Measurements from ENCODE around the gene MSANTD2. TPM values are rescaled to one million over a fixed set of nuclear protein-coding genes. Genes with fewer than 3 reads are reported as not detected.

Gene MSANTD2
- polyA plus RNA-seq, 2 of the 4 experiments (the other 2 are of a cell fraction): 5.6 to 6.4 TPM

- WGBS (ENCODE audit: missing lambda C conversion rate): 88% methylated on average over 23 of the region's 44 CpGs
Observed at GRCh38 chr11:124745270-124745834, 54.9 kb downstream of the MSANTD2 start.

GRCh38 chr11:124743050-124743449 is 57.2 kb downstream of the MSANTD2 start:
- H3K4me3 ChIP-seq: no peak overlapping the region
- no peak for DNase-seq (ENCODE audit: low read depth in 1 of 2, low spot score in 1 of 2)
- CTCF ChIA-PET: interaction anchor here (1.1 to 3.5 kb wide), 4 partner anchors 10 to 51 kb away, joined by 3 to 9 read pairs (median 6); no protein-coding TSS in a partner anchor
- H3K4me1 ChIP-seq: peaks cover 10% of the 10 kb centered on the region; the same call in 2 of the 3 replicates
- no peak for ATAC-seq
- POLR2A ChIA-PET: no interaction called here
- H3K27ac ChIP-seq: no peak overlapping the region
- no peaks in the 10 kb centered on the region for H3K9me3 ChIP-seq
- no peak for TF ChIP-seq PHF8 (IDR thresholded peaks at IDR 0.05; ENCODE audit: borderline replicate concordance, low read depth)
- FAIRE-seq: no peak
- no peak overlapping the region for H3K4me2 ChIP-seq
- 59% methylated on average over 6 of the region's 6 CpGs for WGBS (ENCODE audit: missing lambda C conversion rate)

More at GRCh38 chr11:124745270-124745834, 54.9 kb downstream of the MSANTD2 start:
- no peak for DNase-seq (ENCODE audit: low read depth in 1 of 2, low spot score in 1 of 2)
- Histone ChIP-seq H3K4me1 (peaks cover 8% of the 10 kb centered on the region; the same call in 2 of the 3 replicates), H3K4me2 (peak overlapping the region; percentile 92), H3K27ac (no peak overlapping the region; a peak in 1 of 6 replicates), H3K4me3 (no peak overlapping the region), H3K9me3 (no peaks in the 10 kb centered on the region)
- CTCF ChIA-PET: interaction anchor here (0.8 to 5.0 kb wide), 10 partner anchors 11 to 126 kb away, joined by 3 to 39 read pairs (median 5); partner anchors contain the start of gene ESAM
- POLR2A ChIA-PET: interaction anchor here (1.4 kb wide), 1 partner anchor 55 kb away, joined by 5 read pairs; the partner anchor contains the start of gene MSANTD2
- no peak for ATAC-seq
- no peak for FAIRE-seq
- no peak for TF ChIP-seq JUN (IDR thresholded peaks at IDR 0.05)
- TF ChIP-seq PHF8 (IDR thresholded peaks at IDR 0.05; ENCODE audit: borderline replicate concordance, low read depth): no peak
- TF ChIP-seq RAD21 (conservative IDR thresholded peaks at IDR 0.05 in 1 of 2, IDR thresholded peaks at IDR 0.05 in 1 of 2): no peak
- TF ChIP-seq, protein P1, sequence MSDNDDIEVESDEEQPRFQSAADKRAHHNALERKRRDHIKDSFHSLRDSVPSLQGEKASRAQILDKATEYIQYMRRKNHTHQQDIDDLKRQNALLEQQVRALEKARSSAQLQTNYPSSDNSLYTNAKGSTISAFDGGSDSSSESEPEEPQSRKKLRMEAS (IDR thresholded peaks at IDR 0.05): no peak
- TF ChIP-seq HOXB5 (CRISPR knock-in tag; IDR thresholded peaks at IDR 0.05): no peak
- TF ChIP-seq HOXA7 (CRISPR knock-in tag; IDR thresholded peaks at IDR 0.05): no peak

DNA sequence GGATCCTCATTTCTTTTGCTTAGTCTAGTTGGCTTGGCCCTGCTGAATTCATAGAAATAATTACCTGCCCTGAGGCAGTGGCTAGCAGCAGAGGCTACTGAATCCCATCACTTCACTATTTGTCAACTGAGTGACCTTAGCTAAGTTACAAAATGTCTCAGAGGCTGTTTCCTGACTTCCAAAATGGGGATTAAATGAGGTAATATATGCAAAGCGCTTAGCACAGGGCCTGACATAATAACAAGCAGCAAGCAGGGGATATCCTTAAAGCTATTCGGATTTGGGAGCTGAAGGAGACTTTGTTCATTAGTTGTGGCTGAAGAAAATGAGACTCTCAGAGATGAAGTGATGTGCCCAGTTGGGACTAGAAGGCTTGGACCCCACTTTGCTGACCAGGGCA is 57.7 kb downstream of the MSANTD2 start:
- H3K4me3 ChIP-seq: no peak overlapping the region
- TF ChIP-seq NFE2L2 (conservative IDR thresholded peaks at IDR 0.05; ENCODE audit: low read length): no peak
- TF ChIP-seq ZFP36 (IDR thresholded peaks at IDR 0.05; ENCODE audit: borderline replicate concordance, partially characterized antibody): no peak
- TF ChIP-seq TP53 (CRISPR knock-in tag; IDR thresholded peaks at IDR 0.05): no peak
- no peak for TF ChIP-seq RAD21 (conservative IDR thresholded peaks at IDR 0.05 in 1 of 2, IDR thresholded peaks at IDR 0.05 in 1 of 2)
- no peak for TF ChIP-seq CBX8 (IDR thresholded peaks at IDR 0.05)
- no peak for TF ChIP-seq PHF8 (IDR thresholded peaks at IDR 0.05; ENCODE audit: borderline replicate concordance, low read depth)
- TF ChIP-seq RCOR1 (IDR thresholded peaks at IDR 0.05; ENCODE audit: low read depth, low read length): no peak
- no peak for TF ChIP-seq HDAC2 (IDR thresholded peaks at IDR 0.05)
- TF ChIP-seq NPAS2 (CRISPR knock-in tag; IDR thresholded peaks at IDR 0.05; ENCODE audit: borderline replicate concordance): no peak
- TF ChIP-seq KDM5A (IDR thresholded peaks at IDR 0.05): no peak
- no peak overlapping the region for H3K27ac ChIP-seq
- ChIA-PET POLR2A (no interaction called here), CTCF (interaction anchor here (1.1 to 3.5 kb wide), 3 partner anchors 16 to 51 kb away, joined by 3 to 9 read pairs (median 8); no protein-coding TSS in a partner anchor)
- ATAC-seq (no peak), FAIRE-seq (no peak), DNase-seq (ENCODE audit: low read depth in 1 of 2, low spot score in 1 of 2) (no peak)
- H3K4me2 ChIP-seq: no peak overlapping the region
- 76% methylated on average over 2 of the region's 2 CpGs for WGBS (ENCODE audit: missing lambda C conversion rate)
- no peaks in the 10 kb centered on the region for H3K9me3 ChIP-seq
- H3K4me1 ChIP-seq: peaks cover 9% of the 10 kb centered on the region; the same call in 2 of the 3 replicates

DNA sequence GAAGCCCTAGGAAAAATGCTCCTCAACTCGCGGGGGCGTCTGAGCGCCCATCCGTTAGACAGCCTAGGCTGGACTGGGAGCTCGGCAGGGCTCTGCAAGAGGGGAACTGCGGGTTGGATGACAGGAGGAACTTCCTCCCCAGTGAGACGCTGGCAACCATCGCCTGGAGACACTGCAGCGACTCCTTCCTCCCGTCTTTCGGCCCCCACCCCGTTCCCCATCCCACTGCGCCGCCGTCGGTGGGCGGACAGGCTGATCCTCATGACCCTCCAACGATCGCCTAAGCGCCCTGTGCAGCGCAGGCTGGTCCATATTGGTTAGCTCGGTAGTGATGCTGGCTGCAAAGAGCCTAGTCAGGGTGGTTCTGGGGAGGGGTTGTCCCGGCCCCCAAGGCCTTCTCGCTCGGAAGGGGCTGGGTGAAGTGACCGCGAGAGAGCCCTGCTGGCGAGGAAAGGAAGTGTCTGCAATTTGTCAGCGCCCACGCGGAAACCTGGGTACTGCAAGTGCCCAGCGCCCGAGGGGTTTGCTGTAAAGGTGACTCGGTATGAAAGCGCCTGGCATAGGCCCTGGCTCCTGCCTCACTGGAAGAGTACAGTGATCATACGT is 59.8 kb downstream of the MSANTD2 start:
- 19% methylated on average over 13 of the region's 37 CpGs for WGBS (ENCODE audit: missing lambda C conversion rate)
- ChIA-PET POLR2A (no interaction called here), CTCF (interaction anchor here (1.0 to 2.4 kb wide), 5 partner anchors 11 to 96 kb away, joined by 3 to 8 read pairs (median 6); partner anchors contain the start of gene VSIG2)
- peak overlapping the region; percentile 54 for H3K4me3 ChIP-seq
- peak overlapping the region in 1 of 2 experiments; percentile 74; a peak in 3 of 6 replicates for H3K27ac ChIP-seq
- peak overlapping the region; percentile 94 for H3K4me2 ChIP-seq
- ATAC-seq (peak; percentile 60 to 68), FAIRE-seq (no peak), DNase-seq (ENCODE audit: low read depth in 1 of 2, low spot score in 1 of 2) (peak; percentile 23 to 46)
- H3K9me3 ChIP-seq: no peaks in the 10 kb centered on the region
- no peak for TF ChIP-seq RARB (CRISPR knock-in tag; IDR thresholded peaks at IDR 0.05)
- TF ChIP-seq, protein P2, sequence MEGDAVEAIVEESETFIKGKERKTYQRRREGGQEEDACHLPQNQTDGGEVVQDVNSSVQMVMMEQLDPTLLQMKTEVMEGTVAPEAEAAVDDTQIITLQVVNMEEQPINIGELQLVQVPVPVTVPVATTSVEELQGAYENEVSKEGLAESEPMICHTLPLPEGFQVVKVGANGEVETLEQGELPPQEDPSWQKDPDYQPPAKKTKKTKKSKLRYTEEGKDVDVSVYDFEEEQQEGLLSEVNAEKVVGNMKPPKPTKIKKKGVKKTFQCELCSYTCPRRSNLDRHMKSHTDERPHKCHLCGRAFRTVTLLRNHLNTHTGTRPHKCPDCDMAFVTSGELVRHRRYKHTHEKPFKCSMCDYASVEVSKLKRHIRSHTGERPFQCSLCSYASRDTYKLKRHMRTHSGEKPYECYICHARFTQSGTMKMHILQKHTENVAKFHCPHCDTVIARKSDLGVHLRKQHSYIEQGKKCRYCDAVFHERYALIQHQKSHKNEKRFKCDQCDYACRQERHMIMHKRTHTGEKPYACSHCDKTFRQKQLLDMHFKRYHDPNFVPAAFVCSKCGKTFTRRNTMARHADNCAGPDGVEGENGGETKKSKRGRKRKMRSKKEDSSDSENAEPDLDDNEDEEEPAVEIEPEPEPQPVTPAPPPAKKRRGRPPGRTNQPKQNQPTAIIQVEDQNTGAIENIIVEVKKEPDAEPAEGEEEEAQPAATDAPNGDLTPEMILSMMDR (IDR thresholded peaks at IDR 0.05): 0 out of 3 replicates have a peak, but pooled peaks have one; percentile 16
- H3K4me1 ChIP-seq: 0 out of 3 replicates have a peak, but pooled peaks cover 4% of the 10 kb centered on the region
